ENCODE results near the gene ARHGEF26. TPM values are rescaled to one million over a fixed set of nuclear protein-coding genes. Genes with fewer than 3 reads are reported as not detected.

Gene ARHGEF26
- polyA plus RNA-seq, 1 donor, result 11.3 TPM

- no peak for DNase-seq
Measured at GRCh38 chr3:154115332-154115731, 5.9 kb upstream of the ARHGEF26 start.

- no peak for DNase-seq
Measured at GRCh38 chr3:154119951-154120350, 1.2 kb upstream of the ARHGEF26 start.

GRCh38 chr3:154121701-154122551, 736 bp downstream of the ARHGEF26 start:
- no peak for DNase-seq

GRCh38 chr3:154122552-154122911, 1.3 kb downstream of the ARHGEF26 start:
- DNase-seq, result peak; percentile 14

GRCh38 chr3:154122912-154123559, 1.8 kb downstream of the ARHGEF26 start:
- peak; percentile 46 for DNase-seq

- peak; percentile 23 for DNase-seq
Measured at GRCh38 chr3:154123906-154124305, 2.7 kb downstream of the ARHGEF26 start.

- no peak for DNase-seq
Measured at GRCh38 chr3:154125378-154126030, 4.3 kb downstream of the ARHGEF26 start.

GRCh38 chr3:154126651-154127050, 5.5 kb downstream of the ARHGEF26 start:
- no peak for DNase-seq

GRCh38 chr3:154129625-154130024, 8.4 kb downstream of the ARHGEF26 start:
- DNase-seq, result no peak

GRCh38 chr3:154130540-154130939, 9.3 kb downstream of the ARHGEF26 start:
- no peak for DNase-seq

GRCh38 chr3:154131830-154132229, 10.6 kb downstream of the ARHGEF26 start:
- DNase-seq, result no peak

- DNase-seq, result no peak
Measured at GRCh38 chr3:154132777-154133375, 11.7 kb downstream of the ARHGEF26 start.

GRCh38 chr3:154135511-154136173, 14.5 kb downstream of the ARHGEF26 start:
- DNase-seq, result no peak

- DNase-seq, result no peak
Measured at GRCh38 chr3:154137036-154137435, 15.8 kb downstream of the ARHGEF26 start.

GRCh38 chr3:154139996-154140436, 18.8 kb downstream of the ARHGEF26 start:
- no peak for DNase-seq

- no peak for DNase-seq
Measured at GRCh38 chr3:154142608-154143007, 21.4 kb downstream of the ARHGEF26 start.

GRCh38 chr3:154143873-154144272, 22.7 kb downstream of the ARHGEF26 start:
- DNase-seq, result no peak

- DNase-seq, result no peak
Measured at GRCh38 chr3:154144825-154145465, 23.8 kb downstream of the ARHGEF26 start.

- no peak for DNase-seq
Measured at GRCh38 chr3:154148541-154148940, 27.4 kb downstream of the ARHGEF26 start.

GRCh38 chr3:154149286-154149685, 28.1 kb downstream of the ARHGEF26 start:
- DNase-seq, result no peak

- no peak for DNase-seq
Measured at GRCh38 chr3:154151969-154152368, 30.8 kb downstream of the ARHGEF26 start.

GRCh38 chr3:154152741-154153140, 31.6 kb downstream of the ARHGEF26 start:
- DNase-seq, result no peak

All from hindlimb muscle (tissue), 1 donor.